ENCODE data around the gene HSDL1.
"Not testable (repeated sequence)": the region's sequence is repeated elsewhere in the genome, so short reads cannot be mapped to it uniquely, and the experiment has no call there.

Gene HSDL1

DNA sequence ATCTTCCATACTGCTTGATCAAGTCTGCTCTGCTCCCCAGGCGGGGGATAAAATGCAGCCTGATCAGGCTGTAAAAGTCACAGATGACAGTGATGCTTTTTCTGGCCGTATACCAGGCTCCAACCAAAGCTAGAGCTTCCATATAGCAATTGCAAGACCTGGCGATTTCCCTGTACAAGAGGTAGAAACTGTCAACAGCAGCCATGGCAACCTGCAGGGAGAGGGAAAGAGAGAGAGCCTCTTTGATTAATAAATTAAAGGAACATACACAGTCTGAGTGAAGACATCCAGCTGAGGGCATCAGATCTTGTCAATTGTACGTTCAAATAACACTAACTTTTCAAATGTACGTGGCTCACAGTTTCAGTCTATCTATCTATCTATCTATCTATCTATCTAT is 13.9 kb downstream of the HSDL1 start:
- TF ChIP-seq, protein P1, sequence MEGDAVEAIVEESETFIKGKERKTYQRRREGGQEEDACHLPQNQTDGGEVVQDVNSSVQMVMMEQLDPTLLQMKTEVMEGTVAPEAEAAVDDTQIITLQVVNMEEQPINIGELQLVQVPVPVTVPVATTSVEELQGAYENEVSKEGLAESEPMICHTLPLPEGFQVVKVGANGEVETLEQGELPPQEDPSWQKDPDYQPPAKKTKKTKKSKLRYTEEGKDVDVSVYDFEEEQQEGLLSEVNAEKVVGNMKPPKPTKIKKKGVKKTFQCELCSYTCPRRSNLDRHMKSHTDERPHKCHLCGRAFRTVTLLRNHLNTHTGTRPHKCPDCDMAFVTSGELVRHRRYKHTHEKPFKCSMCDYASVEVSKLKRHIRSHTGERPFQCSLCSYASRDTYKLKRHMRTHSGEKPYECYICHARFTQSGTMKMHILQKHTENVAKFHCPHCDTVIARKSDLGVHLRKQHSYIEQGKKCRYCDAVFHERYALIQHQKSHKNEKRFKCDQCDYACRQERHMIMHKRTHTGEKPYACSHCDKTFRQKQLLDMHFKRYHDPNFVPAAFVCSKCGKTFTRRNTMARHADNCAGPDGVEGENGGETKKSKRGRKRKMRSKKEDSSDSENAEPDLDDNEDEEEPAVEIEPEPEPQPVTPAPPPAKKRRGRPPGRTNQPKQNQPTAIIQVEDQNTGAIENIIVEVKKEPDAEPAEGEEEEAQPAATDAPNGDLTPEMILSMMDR (conservative IDR thresholded peaks at IDR 0.05; ENCODE audit: low read depth, low read length): no peak
- no peak for DNase-seq (ENCODE audit: low read depth)
- H3K4me3 ChIP-seq (ENCODE audit: low read depth, low read length): no peak overlapping the region

DNA sequence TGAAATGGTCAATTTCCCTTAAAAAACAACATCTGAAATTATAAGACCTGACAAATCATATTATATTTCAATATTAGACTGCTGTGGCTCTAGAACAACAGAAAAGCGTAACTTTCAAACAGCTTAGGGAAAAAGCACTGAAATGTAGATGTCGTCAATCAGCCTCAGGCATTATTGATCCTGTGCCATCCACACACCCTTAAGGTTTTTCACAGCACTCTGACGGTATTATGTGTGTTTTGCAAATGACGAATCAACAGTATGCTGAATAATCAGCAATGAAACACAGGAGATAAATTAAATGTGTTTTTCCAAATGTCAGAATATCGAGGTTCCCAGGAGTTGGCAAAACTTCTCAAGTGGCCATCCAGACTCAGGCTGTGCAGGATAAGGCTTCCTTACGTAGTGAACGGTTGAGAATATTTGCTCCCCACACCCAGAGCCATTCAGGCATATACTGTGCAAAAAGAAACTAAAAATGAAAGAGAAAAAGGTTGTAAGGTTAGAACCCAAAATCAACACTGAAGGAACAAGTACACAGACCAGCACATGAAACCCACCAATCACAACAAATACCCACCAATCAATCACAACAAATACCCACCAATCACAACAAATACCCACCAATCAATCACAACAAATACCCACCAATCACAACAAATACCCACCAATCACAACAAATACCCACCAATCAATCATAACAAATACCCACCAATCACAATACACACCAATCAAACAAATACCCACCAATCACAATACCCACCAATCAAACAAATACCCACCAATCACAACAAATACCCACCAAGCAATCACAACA is 20.5 kb downstream of the HSDL1 start:
- DNase-seq (ENCODE audit: low read depth): no peak
- TF ChIP-seq, protein P1 (conservative IDR thresholded peaks at IDR 0.05; ENCODE audit: low read depth, low read length): no peak
- no peak overlapping the region for H3K4me3 ChIP-seq (ENCODE audit: low read depth, low read length)

DNA sequence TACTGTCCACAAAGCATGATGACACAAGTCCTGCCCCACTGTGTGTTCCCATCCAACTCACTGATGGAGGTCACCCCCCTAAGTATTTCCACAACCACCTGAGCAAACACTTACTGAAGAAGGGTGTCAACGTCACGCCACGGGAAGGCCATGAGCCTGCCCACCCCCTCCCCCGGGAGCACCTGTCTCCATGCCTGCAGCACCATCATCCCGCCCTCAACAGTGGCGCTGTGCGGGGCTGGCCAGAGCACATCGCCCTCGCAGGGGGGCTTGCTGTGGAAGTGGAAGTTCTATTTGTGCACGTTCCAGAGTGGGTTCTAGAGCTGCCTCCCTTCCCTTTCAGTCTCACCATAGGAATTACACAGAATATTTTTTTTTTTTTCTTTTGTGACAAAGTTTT is 24.0 kb downstream of the HSDL1 start:
- TF ChIP-seq, protein P1 (conservative IDR thresholded peaks at IDR 0.05; ENCODE audit: low read depth, low read length): no peak
- no peak overlapping the region for H3K4me3 ChIP-seq (ENCODE audit: low read depth, low read length)
- no peak for DNase-seq (ENCODE audit: low read depth)

DNA sequence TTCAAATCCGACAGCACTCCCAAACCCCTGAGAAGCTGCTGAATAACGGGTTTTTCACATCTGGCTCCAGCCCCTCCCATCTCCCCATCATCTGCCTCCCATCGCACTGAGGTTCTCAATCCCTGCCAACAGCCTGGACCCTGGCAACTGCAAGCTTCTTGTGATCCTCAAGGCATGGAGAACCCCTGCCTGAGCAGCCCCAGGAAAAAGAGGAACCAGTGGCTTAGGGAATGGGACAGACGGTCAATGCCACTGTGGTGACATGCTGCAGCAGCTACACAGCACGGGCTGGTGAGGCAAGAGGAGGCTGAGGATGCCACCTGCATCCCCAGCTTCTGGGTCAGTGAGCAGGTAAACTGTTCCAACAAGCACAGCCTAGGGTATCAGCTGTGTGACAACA is 25.0 kb downstream of the HSDL1 start:
- no peak overlapping the region for H3K4me3 ChIP-seq (ENCODE audit: low read depth, low read length)
- TF ChIP-seq, protein P1 (conservative IDR thresholded peaks at IDR 0.05; ENCODE audit: low read depth, low read length): no peak
- DNase-seq (ENCODE audit: low read depth): no peak

DNA sequence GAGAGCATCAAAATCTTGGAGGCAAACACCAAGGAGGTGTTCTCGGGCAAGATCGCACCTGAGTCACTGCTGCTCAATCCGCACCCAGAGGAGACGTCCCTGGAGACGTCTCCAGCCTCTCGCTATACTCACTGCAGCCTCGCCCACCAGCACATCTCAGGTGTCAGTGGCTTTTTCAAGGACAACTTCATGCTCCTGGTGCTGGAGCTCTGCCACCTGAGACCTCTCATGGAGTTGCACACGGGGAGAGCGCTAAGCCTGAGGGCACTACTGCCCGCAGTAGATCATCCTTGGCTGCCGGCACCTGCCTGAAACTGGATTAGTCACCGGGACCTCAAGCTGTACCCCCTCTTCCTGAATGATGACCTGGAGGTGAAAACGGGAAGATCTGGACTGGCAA is 25.6 kb downstream of the HSDL1 start:
- TF ChIP-seq, protein P1 (conservative IDR thresholded peaks at IDR 0.05; ENCODE audit: low read depth, low read length): no peak
- no peak overlapping the region for H3K4me3 ChIP-seq (ENCODE audit: low read depth, low read length)
- no peak for DNase-seq (ENCODE audit: low read depth)

DNA sequence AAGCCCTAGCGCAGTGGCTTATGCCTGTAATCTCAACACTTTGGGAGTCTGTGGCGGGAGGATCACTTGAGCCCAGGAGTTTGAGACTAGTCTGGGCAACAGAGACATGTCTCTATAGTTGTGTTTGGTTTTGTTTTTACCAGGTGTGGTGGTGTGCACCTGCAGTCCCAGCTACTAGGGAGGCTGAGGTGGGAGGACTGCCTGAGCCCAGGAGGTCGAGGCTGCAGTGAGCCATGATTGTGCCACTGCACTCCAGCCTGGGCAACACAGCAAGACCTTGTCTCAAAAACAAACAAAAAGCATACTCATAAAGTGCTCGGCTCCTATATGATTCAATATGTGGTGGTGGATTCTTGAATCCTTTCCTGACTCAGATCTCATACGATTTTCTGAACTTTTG is 26.7 kb downstream of the HSDL1 start:
- H3K4me3 ChIP-seq (ENCODE audit: low read depth, low read length): not testable (repeated sequence)

DNA sequence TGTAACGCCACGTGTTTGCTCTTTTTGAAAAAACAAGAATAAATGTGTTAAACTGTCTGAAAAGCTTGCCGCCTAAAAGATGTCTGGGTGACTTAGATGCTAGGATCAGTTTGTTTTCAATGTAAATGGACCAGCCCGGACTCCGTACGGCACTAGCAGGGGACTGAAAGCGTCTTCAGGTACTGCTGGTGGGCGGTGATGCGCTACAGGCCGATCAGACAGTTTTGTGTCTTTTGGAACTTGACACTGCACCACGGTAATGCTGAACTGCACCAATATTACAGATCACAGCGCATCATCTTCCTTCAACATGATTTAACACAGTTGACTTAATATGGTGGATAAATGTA is 27.5 kb downstream of the HSDL1 start:
- peak overlapping the region; percentile 97 for H3K4me3 ChIP-seq (ENCODE audit: low read depth, low read length)
- peak; percentile 43 for DNase-seq (ENCODE audit: low read depth)
- TF ChIP-seq, protein P1 (conservative IDR thresholded peaks at IDR 0.05; ENCODE audit: low read depth, low read length): no peak

More for the DNA sequence above, 26.7 kb downstream of the HSDL1 start:
- DNase-seq (ENCODE audit: low read depth): not testable (repeated sequence)

Measured in choroid plexus epithelial cell (primary cell).